NT2/D1 (cell line): ENCODE results near the gene DCHS1.

Experiments used
- SUZ12 ChIP-seq: IDR thresholded peaks from 2 replicates; pipeline ENCODE4 v1.6.1; 2011; ENCODE audit not compliant: insufficient read length, insufficient read depth; ENCODE audit errors: extremely low read depth
- YY1 ChIP-seq: IDR thresholded peaks from 2 replicates; pipeline ENCODE4 v1.6.1; 2011; ENCODE audit not compliant: insufficient read length, insufficient read depth
- ZNF274 ChIP-seq: IDR thresholded peaks from 2 replicates; pipeline ENCODE4 v1.6.1; 2011; ENCODE audit warnings: mild to moderate bottlenecking, low read depth, low read length

DNA sequence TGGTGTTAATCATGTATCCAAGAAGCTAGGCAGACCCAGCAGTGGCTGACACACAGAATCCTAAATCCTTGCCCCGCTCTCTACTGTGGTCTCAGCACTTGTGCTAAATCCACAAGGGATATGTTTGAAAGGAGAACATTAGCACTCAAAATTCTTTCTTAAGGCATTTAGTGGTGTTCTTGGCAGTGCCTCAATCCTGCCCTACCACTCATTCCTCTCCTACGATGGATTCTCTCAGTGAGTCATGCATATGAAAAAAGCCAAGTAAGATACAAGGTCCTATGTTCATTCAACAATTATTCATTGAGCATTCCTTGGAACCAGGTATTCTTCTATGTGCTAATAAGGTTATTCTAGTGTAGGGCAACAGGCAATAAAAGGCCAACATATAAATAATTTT lies 83.4 kb downstream of the DCHS1 start:
- TF ChIP-seq ZNF274: no peak
- TF ChIP-seq YY1: no peak
- TF ChIP-seq SUZ12: no peak
